ENCODE results near the gene SLC39A6. TPM values are rescaled to one million over a fixed set of nuclear protein-coding genes. Genes with fewer than 3 reads are reported as not detected.

Gene SLC39A6
- total and polyA plus RNA-seq, 2 experiments from 2014 or later = 20.8 to 47.3 TPM

DNA sequence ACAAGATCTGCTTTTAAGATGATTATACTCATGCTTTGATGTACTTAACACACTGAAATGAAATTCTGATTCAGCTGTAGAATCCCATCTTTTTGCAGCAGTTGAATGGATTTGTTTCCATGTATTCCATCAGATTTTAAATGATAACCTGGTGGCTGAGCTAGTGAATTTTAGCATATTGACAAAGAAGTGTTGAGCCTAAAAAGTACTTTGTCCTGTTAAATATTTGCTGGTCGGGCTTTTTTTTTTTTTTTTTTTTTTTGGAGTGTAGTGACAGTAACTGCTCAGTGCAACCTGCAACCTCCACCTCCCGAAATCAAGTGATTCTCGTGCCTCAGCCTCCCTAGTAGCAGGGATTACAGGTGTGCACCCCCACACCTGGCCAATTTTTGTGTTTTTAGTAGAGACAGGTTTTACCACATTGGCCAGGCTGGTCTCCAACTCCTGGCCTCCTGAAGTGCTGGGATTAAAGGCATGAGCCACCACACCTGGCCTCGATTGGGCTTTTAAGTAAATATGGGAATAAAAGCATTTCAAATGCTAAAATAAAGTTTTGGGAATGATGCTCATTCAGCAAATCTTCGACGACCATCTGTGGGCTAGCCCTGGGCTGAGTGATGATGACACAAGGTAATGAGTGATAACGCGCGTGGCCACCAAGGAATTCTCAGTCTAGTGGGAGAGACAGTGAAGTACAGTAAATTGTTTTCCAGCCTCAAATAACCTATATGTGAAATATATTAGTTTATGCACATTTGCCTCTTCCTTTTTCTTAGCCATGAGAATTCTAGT, 2.7 kb upstream of the SLC39A6 start:
- Histone ChIP-seq H4K20me1 (replicated peaks; ENCODE audit: insufficient read depth) (peaks cover 38% of the 10 kb centered on the region), H3K9me2 (ENCODE audit: insufficient read depth) (no peaks in the 10 kb centered on the region), H3K4me2 (peak overlapping the region; percentile 78), H3K27me3 (ENCODE audit: insufficient read depth) (no peaks in the 10 kb centered on the region), H3K36me3 (ENCODE audit: insufficient read depth) (peaks cover 19% of the 10 kb centered on the region), H3F3A (replicated peaks; ENCODE audit: low read depth) (no peaks in the 10 kb centered on the region), H2AFZ (no peak overlapping the region), H3K4me1 (ENCODE audit: insufficient read depth) (peaks cover 32% of the 10 kb centered on the region), H3K4me3 (peak overlapping the region; percentile 92), H3K27ac (ENCODE audit: low read depth) (no peak overlapping the region), H3K79me2 (replicated peaks; ENCODE audit: insufficient read depth) (peaks cover 92% of the 10 kb centered on the region)
- TF ChIP-seq NANOG (IDR thresholded peaks at IDR 0.05; ENCODE audit: borderline replicate concordance) (no peak), ZNF114 (CRISPR knock-in tag; IDR thresholded peaks at IDR 0.05) (no peak), STAT1 (IDR thresholded peaks at IDR 0.05; ENCODE audit: unreplicated experiment) (no peak), EZH2 (IDR thresholded peaks at IDR 0.05; ENCODE audit: low read depth, unreplicated experiment) (no peak), CREB1 (CRISPR knock-in tag; IDR thresholded peaks at IDR 0.05; ENCODE audit: low read depth) (no peak), EZH2phosphoT487 (IDR thresholded peaks at IDR 0.05; ENCODE audit: unreplicated experiment) (no peak), POLR2AphosphoS5 (IDR thresholded peaks at IDR 0.05; ENCODE audit: low read depth) (no peak), JUNB (IDR thresholded peaks at IDR 0.05; ENCODE audit: unreplicated experiment) (no peak), ZNF331 (CRISPR knock-in tag; IDR thresholded peaks at IDR 0.05; ENCODE audit: low read depth) (no peak)
- TF ChIP-seq, protein P1, sequence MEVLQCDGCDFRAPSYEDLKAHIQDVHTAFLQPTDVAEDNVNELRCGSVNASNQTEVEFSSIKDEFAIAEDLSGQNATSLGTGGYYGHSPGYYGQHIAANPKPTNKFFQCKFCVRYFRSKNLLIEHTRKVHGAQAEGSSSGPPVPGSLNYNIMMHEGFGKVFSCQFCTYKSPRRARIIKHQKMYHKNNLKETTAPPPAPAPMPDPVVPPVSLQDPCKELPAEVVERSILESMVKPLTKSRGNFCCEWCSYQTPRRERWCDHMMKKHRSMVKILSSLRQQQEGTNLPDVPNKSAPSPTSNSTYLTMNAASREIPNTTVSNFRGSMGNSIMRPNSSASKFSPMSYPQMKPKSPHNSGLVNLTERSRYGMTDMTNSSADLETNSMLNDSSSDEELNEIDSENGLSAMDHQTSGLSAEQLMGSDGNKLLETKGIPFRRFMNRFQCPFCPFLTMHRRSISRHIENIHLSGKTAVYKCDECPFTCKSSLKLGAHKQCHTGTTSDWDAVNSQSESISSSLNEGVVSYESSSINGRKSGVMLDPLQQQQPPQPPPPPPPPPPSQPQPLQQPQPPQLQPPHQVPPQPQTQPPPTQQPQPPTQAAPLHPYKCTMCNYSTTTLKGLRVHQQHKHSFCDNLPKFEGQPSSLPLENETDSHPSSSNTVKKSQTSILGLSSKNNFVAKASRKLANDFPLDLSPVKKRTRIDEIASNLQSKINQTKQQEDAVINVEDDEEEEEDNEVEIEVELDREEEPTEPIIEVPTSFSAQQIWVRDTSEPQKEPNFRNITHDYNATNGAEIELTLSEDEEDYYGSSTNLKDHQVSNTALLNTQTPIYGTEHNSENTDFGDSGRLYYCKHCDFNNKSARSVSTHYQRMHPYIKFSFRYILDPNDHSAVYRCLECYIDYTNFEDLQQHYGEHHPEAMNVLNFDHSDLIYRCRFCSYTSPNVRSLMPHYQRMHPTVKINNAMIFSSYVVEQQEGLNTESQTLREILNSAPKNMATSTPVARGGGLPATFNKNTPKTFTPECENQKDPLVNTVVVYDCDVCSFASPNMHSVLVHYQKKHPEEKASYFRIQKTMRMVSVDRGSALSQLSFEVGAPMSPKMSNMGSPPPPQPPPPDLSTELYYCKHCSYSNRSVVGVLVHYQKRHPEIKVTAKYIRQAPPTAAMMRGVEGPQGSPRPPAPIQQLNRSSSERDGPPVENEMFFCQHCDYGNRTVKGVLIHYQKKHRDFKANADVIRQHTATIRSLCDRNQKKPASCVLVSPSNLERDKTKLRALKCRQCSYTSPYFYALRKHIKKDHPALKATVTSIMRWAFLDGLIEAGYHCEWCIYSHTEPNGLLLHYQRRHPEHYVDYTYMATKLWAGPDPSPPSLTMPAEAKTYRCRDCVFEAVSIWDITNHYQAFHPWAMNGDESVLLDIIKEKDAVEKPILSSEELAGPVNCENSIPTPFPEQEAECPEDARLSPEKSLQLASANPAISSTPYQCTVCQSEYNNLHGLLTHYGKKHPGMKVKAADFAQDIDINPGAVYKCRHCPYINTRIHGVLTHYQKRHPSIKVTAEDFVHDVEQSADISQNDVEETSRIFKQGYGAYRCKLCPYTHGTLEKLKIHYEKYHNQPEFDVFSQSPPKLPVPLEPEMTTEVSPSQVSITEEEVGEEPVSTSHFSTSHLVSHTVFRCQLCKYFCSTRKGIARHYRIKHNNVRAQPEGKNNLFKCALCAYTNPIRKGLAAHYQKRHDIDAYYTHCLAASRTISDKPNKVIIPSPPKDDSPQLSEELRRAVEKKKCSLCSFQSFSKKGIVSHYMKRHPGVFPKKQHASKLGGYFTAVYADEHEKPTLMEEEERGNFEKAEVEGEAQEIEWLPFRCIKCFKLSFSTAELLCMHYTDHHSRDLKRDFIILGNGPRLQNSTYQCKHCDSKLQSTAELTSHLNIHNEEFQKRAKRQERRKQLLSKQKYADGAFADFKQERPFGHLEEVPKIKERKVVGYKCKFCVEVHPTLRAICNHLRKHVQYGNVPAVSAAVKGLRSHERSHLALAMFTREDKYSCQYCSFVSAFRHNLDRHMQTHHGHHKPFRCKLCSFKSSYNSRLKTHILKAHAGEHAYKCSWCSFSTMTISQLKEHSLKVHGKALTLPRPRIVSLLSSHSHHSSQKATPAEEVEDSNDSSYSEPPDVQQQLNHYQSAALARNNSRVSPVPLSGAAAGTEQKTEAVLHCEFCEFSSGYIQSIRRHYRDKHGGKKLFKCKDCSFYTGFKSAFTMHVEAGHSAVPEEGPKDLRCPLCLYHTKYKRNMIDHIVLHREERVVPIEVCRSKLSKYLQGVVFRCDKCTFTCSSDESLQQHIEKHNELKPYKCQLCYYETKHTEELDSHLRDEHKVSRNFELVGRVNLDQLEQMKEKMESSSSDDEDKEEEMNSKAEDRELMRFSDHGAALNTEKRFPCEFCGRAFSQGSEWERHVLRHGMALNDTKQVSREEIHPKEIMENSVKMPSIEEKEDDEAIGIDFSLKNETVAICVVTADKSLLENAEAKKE (CRISPR knock-in tag; IDR thresholded peaks at IDR 0.05) = no peak
- TF ChIP-seq, protein P2, sequence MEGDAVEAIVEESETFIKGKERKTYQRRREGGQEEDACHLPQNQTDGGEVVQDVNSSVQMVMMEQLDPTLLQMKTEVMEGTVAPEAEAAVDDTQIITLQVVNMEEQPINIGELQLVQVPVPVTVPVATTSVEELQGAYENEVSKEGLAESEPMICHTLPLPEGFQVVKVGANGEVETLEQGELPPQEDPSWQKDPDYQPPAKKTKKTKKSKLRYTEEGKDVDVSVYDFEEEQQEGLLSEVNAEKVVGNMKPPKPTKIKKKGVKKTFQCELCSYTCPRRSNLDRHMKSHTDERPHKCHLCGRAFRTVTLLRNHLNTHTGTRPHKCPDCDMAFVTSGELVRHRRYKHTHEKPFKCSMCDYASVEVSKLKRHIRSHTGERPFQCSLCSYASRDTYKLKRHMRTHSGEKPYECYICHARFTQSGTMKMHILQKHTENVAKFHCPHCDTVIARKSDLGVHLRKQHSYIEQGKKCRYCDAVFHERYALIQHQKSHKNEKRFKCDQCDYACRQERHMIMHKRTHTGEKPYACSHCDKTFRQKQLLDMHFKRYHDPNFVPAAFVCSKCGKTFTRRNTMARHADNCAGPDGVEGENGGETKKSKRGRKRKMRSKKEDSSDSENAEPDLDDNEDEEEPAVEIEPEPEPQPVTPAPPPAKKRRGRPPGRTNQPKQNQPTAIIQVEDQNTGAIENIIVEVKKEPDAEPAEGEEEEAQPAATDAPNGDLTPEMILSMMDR (conservative IDR thresholded peaks at IDR 0.05; ENCODE audit: low read depth in 2 of 2) = no peak
- TF ChIP-seq, protein P3, sequence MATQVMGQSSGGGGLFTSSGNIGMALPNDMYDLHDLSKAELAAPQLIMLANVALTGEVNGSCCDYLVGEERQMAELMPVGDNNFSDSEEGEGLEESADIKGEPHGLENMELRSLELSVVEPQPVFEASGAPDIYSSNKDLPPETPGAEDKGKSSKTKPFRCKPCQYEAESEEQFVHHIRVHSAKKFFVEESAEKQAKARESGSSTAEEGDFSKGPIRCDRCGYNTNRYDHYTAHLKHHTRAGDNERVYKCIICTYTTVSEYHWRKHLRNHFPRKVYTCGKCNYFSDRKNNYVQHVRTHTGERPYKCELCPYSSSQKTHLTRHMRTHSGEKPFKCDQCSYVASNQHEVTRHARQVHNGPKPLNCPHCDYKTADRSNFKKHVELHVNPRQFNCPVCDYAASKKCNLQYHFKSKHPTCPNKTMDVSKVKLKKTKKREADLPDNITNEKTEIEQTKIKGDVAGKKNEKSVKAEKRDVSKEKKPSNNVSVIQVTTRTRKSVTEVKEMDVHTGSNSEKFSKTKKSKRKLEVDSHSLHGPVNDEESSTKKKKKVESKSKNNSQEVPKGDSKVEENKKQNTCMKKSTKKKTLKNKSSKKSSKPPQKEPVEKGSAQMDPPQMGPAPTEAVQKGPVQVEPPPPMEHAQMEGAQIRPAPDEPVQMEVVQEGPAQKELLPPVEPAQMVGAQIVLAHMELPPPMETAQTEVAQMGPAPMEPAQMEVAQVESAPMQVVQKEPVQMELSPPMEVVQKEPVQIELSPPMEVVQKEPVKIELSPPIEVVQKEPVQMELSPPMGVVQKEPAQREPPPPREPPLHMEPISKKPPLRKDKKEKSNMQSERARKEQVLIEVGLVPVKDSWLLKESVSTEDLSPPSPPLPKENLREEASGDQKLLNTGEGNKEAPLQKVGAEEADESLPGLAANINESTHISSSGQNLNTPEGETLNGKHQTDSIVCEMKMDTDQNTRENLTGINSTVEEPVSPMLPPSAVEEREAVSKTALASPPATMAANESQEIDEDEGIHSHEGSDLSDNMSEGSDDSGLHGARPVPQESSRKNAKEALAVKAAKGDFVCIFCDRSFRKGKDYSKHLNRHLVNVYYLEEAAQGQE (IDR thresholded peaks at IDR 0.05; ENCODE audit: unreplicated experiment) = no peak
- TF ChIP-seq, protein P4, sequence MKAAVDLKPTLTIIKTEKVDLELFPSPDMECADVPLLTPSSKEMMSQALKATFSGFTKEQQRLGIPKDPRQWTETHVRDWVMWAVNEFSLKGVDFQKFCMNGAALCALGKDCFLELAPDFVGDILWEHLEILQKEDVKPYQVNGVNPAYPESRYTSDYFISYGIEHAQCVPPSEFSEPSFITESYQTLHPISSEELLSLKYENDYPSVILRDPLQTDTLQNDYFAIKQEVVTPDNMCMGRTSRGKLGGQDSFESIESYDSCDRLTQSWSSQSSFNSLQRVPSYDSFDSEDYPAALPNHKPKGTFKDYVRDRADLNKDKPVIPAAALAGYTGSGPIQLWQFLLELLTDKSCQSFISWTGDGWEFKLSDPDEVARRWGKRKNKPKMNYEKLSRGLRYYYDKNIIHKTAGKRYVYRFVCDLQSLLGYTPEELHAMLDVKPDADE (IDR thresholded peaks at IDR 0.05) = no peak
- Mint-ChIP-seq H3K36me3 (ENCODE audit: low read depth) (peaks cover 26% of the 10 kb centered on the region), H3K27ac (no peak overlapping the region), H3K4me1 (peaks cover 23% of the 10 kb centered on the region), H3K9me3 (no peaks in the 10 kb centered on the region; the same call in 2 of the 3 replicates), H3K4me3 (peak overlapping the region; percentile 98), H3K27me3 (ENCODE audit: insufficient read depth, low read depth, poor library complexity) (peaks cover 6% of the 10 kb centered on the region)
- DNase-seq (ENCODE audit: low spot score) (no peak), ATAC-seq (no peak)

Data from GM23338 (cell line).